OCI-LY3 (cell line): ENCODE data around the gene NTRK2.
"Not testable (repeated sequence)": the region's sequence is repeated elsewhere in the genome, so short reads cannot be mapped to it uniquely, and the experiment has no call there.

ENCODE experiments used
- H2AFZ ChIP-seq: fragments of 200-600, 300-600 bp; shearing (Covaris generic); 2 replicates; pipeline ENCODE4 v1.6.0; 2014; ENCODE audit warnings: antibody characterized with exemption, low read depth, low read length
- H3K27ac ChIP-seq: fragments of 200-600, 300-600 bp; sonication (generic); 2 replicates; pipeline ENCODE4 v1.5.1; 2014; ENCODE audit warnings: mild to moderate bottlenecking, low read length, moderate library complexity, mixed read lengths
- H3K27me3 ChIP-seq: fragments of 200-600, 300-600 bp; sonication (generic); 2 replicates; pipeline ENCODE4 v1.6.1; 2014; ENCODE audit warnings: low read depth, low read length, mixed read lengths
- H3K36me3 ChIP-seq: fragments of 200-600, 300-600 bp; sonication (generic); replicated peaks from 2 replicates; pipeline ENCODE3; 2014; ENCODE audit warnings: low read depth, low read length, mixed read lengths
- H3K4me1 ChIP-seq: fragments of 300-600, 200-600 bp; sonication (generic); 2 replicates; pipeline ENCODE4 v1.6.1; 2014; ENCODE audit warnings: low read length, mixed read lengths
- H3K4me2 ChIP-seq: fragments of 200-600, 300-600 bp; sonication (generic); 2 replicates; pipeline ENCODE4 v1.6.1; 2014; ENCODE audit warnings: low read length, mixed read lengths
- H3K4me3 ChIP-seq: fragments of 300-600, 200-600 bp; sonication (generic); 2 replicates; pipeline ENCODE4 v1.5.1; 2014; ENCODE audit warnings: antibody characterized with exemption, mild to moderate bottlenecking, low read length, moderate library complexity
- H3K79me2 ChIP-seq: fragments of 300-600, 200-600 bp; shearing (Covaris generic); 2 replicates; pipeline ENCODE4 v1.6.1; 2014; ENCODE audit warnings: mild to moderate bottlenecking, low read length, mixed read lengths
- H3K9ac ChIP-seq: fragments of 300-600, 200-600 bp; shearing (Covaris generic); 2 replicates; pipeline ENCODE4 v1.6.0; 2014; ENCODE audit warnings: mild to moderate bottlenecking, low read length, moderate library complexity
- H3K9me3 ChIP-seq: fragments of 200-600, 300-600 bp; shearing (Covaris generic); 2 replicates; pipeline ENCODE4 v1.6.1; 2014; ENCODE audit warnings: low read length, mixed read lengths; ENCODE audit not compliant: insufficient read depth
- H4K20me1 ChIP-seq: fragments of 200-600, 300-600 bp; sonication (generic); 2 replicates; pipeline ENCODE4 v1.6.1; 2016; ENCODE audit warnings: low read length, mixed read lengths; ENCODE audit not compliant: insufficient read depth
- EZH2phosphoT487 ChIP-seq: fragments of 200-600 bp; shearing (Covaris generic); IDR thresholded peaks from 2 replicates; pipeline ENCODE4 v1.6.1; 2018; ENCODE audit warnings: antibody characterized with exemption, mixed run types, low read depth
- TF ChIP-seq, protein P1 (sequence below): fragments of 200-600, 300-600 bp; sonication (generic); IDR thresholded peaks from 2 replicates; pipeline ENCODE4 v1.5.1; 2014; ENCODE audit warnings: antibody characterized with exemption, low read length, low read depth

NTRK2 gene

DNA sequence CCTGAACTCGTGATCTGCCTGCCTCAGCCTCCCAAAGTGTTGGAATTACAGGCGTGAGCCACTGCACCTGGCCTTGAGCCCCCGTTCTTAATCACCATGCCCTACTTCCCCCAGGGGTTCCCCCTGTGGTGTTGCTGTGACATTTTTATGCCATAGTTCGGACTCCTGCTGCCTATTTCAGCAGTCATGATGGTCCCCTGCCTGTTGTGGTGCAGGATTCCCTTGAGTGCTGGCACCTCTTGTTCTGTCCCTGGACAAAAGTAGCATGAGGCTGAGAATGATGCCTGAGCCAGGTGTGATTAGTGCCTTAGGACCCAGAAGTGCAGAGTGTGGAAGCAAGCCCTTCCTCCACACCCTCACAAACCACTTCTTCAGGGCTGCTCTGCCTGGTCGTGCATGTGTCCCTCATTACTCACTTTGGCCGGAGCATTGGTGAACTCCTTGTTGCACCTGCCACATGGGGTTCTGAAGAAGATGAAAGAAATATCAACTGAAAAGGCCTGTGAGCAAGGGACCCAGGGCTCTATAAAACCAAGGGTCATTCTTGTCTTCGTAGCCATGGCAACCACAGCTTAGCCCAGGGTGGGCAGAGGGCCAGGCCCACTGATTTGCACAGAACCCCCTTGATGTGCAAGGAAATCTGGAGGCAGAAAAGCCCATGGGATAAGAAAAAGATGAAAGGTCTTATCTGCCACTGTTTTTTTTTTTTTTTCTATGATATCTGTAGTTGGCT lies 228.0 kb downstream of the NTRK2 start:
- no peaks in the 10 kb centered on the region for H3K9me3 ChIP-seq
- no peaks in the 10 kb centered on the region for H3K79me2 ChIP-seq
- no peak overlapping the region for H3K27ac ChIP-seq
- no peaks in the 10 kb centered on the region for H3K36me3 ChIP-seq
- H3K4me2 ChIP-seq: no peak overlapping the region
- no peaks in the 10 kb centered on the region for H4K20me1 ChIP-seq
- no peaks in the 10 kb centered on the region for H3K4me1 ChIP-seq
- H2AFZ ChIP-seq: no peak overlapping the region
- H3K27me3 ChIP-seq: no peaks in the 10 kb centered on the region
- no peak overlapping the region for H3K9ac ChIP-seq
- no peak overlapping the region for H3K4me3 ChIP-seq
- no peak for TF ChIP-seq EZH2phosphoT487
- TF ChIP-seq, protein P1, sequence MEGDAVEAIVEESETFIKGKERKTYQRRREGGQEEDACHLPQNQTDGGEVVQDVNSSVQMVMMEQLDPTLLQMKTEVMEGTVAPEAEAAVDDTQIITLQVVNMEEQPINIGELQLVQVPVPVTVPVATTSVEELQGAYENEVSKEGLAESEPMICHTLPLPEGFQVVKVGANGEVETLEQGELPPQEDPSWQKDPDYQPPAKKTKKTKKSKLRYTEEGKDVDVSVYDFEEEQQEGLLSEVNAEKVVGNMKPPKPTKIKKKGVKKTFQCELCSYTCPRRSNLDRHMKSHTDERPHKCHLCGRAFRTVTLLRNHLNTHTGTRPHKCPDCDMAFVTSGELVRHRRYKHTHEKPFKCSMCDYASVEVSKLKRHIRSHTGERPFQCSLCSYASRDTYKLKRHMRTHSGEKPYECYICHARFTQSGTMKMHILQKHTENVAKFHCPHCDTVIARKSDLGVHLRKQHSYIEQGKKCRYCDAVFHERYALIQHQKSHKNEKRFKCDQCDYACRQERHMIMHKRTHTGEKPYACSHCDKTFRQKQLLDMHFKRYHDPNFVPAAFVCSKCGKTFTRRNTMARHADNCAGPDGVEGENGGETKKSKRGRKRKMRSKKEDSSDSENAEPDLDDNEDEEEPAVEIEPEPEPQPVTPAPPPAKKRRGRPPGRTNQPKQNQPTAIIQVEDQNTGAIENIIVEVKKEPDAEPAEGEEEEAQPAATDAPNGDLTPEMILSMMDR: no peak

DNA sequence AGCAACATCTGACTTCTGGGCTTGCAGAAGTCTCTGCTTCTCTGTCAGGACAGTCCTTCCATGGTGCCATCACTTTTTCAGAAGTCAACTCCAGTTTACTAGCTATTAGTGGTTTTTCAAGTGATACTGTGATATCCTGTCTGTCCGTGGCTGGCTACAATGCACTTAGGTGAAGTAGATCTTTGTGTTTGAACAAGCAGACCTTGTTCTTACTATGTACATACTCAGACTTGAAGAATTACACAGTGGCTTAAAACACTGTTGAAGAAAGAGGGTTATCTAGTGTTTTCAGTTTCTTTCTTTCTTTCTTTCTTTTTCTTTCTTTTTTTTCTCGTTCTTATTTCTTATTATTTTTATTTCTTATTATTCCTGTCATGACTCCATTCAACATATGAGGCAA lies 228.7 kb downstream of the NTRK2 start:
- Histone ChIP-seq H3K4me2 (no peak overlapping the region), H3K79me2 (no peaks in the 10 kb centered on the region), H3K4me1 (no peaks in the 10 kb centered on the region), H3K9ac (no peak overlapping the region), H3K27me3 (no peaks in the 10 kb centered on the region), H3K36me3 (no peaks in the 10 kb centered on the region), H2AFZ (no peak overlapping the region), H4K20me1 (no peaks in the 10 kb centered on the region), H3K9me3 (no peaks in the 10 kb centered on the region), H3K4me3 (no peak overlapping the region), H3K27ac (no peak overlapping the region)
- TF ChIP-seq EZH2phosphoT487: no peak
- TF ChIP-seq, protein P1: no peak

DNA sequence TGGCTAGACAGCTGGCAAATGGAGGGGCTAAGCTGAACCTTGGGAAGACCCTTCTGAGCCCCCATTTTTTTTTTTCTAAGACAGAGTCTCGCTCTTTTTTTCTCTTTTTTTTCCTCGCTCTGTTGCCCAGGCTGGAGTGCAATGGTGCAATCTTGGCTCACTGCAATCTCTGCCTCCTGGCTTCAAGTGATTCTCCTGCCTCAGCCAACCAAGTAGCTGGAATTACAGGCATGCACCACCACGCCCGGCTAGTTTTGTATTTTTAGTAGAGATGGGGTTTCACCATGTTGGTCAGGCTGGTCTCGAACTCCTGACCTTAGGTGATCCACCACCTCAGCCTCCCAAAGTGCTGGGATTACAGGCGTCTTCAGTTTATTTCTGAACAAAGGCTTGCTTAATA lies 229.1 kb downstream of the NTRK2 start:
- not testable (repeated sequence) for H3K79me2 ChIP-seq, H3K9ac ChIP-seq, H4K20me1 ChIP-seq, H3K4me3 ChIP-seq, H2AFZ ChIP-seq, H3K9me3 ChIP-seq, H3K4me2 ChIP-seq, H3K36me3 ChIP-seq, H3K27ac ChIP-seq, H3K4me1 ChIP-seq, H3K27me3 ChIP-seq

DNA sequence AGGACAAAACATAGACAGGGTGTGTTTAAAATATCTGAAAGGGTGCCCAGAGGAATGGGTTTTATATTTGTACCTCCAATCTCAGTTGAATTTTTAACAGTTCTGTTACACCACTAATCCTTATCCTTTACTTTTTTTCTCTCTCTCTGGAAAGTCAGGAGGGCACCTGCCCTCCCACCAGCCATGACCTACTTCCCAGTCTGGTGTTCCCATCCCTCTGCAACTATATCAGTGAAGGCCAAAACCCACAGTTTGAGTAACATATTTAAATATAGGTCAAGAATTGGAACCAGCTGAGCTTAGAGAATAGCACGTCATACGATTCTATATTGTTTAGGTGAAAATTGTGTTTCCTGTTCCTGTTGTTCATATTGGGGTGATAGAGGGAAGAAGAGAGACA lies 229.8 kb downstream of the NTRK2 start:
- Histone ChIP-seq H3K9me3 (no peaks in the 10 kb centered on the region), H4K20me1 (no peaks in the 10 kb centered on the region), H3K36me3 (no peaks in the 10 kb centered on the region), H3K27me3 (0 out of 2 replicates have a peak, but pooled peaks cover 5% of the 10 kb centered on the region), H3K4me2 (no peak overlapping the region), H3K4me1 (no peaks in the 10 kb centered on the region), H3K4me3 (no peak overlapping the region), H3K79me2 (no peaks in the 10 kb centered on the region), H3K9ac (no peak overlapping the region), H2AFZ (no peak overlapping the region), H3K27ac (no peak overlapping the region)
- TF ChIP-seq, protein P1: no peak
- TF ChIP-seq EZH2phosphoT487: no peak
